K562 (cell line): Measurements from ENCODE around the gene TMEM214. TPM values are rescaled to one million over a fixed set of nuclear protein-coding genes. Genes with fewer than 3 reads are reported as not detected.

Experiments used
- BCOR ChIP-seq: fragments of 450-650 bp; IDR thresholded peaks from 2 replicates; pipeline ENCODE4 v1.6.1; 2016
- CC2D1A ChIP-seq: fragments of 450-650 bp; IDR thresholded peaks from 2 replicates; pipeline ENCODE4 v1.6.1; 2017; ENCODE audit warnings: mild to moderate bottlenecking
- ESRRB ChIP-seq: fragments of 250-450 bp; sonication (Bioruptor Pico); IDR thresholded peaks from 2 replicates; pipeline ENCODE4 v1.5.0; 2020; ENCODE audit warnings: mild to moderate bottlenecking, moderate library complexity, borderline replicate concordance
- GATAD2B ChIP-seq: fragments of 450-650 bp; IDR thresholded peaks from 2 replicates; pipeline ENCODE4 v1.6.1; 2017; ENCODE audit warnings: mild to moderate bottlenecking, borderline replicate concordance
- HDAC1 ChIP-seq, 2 experiments: fragments of 450-650 bp; IDR thresholded peaks; 2 replicates each; pipeline ENCODE4 v1.6.1; 2016 to 2017; ENCODE audit warnings: inconsistent platforms in 1 of 2, mild to moderate bottlenecking in 1 of 2, moderate library complexity in 1 of 2
- HDAC3 ChIP-seq: fragments of 450-650 bp; IDR thresholded peaks from 2 replicates; pipeline ENCODE4 v1.6.1; 2018; ENCODE audit warnings: borderline replicate concordance, mild to moderate bottlenecking, moderate library complexity; ENCODE audit not compliant: partially characterized antibody
- HMBOX1 ChIP-seq: sonication (generic); IDR thresholded peaks from 2 replicates; pipeline ENCODE4 v1.6.1; 2016
- JUN ChIP-seq, 2 experiments: sonication (generic) in 1 of 2; formaldehyde crosslinking in 1 of 2; IDR thresholded peaks; 2 replicates each; pipeline versions ENCODE4 v1.6.1 to v1.8.0; 2012 to 2022; ENCODE audit warnings: borderline replicate concordance in 2 of 2, mild to moderate bottlenecking in 2 of 2, improper control_type of control experiment in 1 of 2, low read depth in 1 of 2, low read length in 1 of 2, missing genetic modification reagents in 1 of 2
- KLF16 ChIP-seq: IDR thresholded peaks from 2 replicates; pipeline ENCODE4 v1.6.1; 2016; ENCODE audit warnings: antibody characterized with exemption
- MEF2A ChIP-seq: IDR thresholded peaks from 2 replicates; pipeline ENCODE4 v1.6.1; 2011; ENCODE audit warnings: low read depth, mild to moderate bottlenecking, low read length, moderate library complexity; ENCODE audit not compliant: control insufficient read depth
- NCOA2 ChIP-seq, 2 experiments: fragments of 450-650 bp; IDR thresholded peaks; 2 replicates each; pipeline ENCODE4 v1.6.1; 2018; ENCODE audit warnings: mild to moderate bottlenecking in 2 of 2, moderate library complexity in 1 of 2; ENCODE audit not compliant: partially characterized antibody in 2 of 2
- NCOA6 ChIP-seq: fragments of 450-650 bp; IDR thresholded peaks from 2 replicates; pipeline ENCODE4 v1.6.1; 2017; ENCODE audit warnings: mild to moderate bottlenecking
- POU5F1 ChIP-seq: fragments of 150-350 bp; IDR thresholded peaks from 2 replicates; pipeline ENCODE4 v1.6.1; 2014; ENCODE audit warnings: borderline replicate concordance, low read length, low read depth, mild to moderate bottlenecking; ENCODE audit not compliant: partially characterized antibody
- SP2 ChIP-seq: IDR thresholded peaks from 2 replicates; pipeline ENCODE4 v1.6.1; 2011; ENCODE audit warnings: mild to moderate bottlenecking, low read depth, low read length, moderate library complexity; ENCODE audit not compliant: poor library complexity, severe bottlenecking; ENCODE audit errors: extremely low read depth
- TCF7L2 ChIP-seq: fragments of 150-350 bp; IDR thresholded peaks from 2 replicates; pipeline ENCODE4 v1.6.1; 2016; ENCODE audit warnings: low read depth, mild to moderate bottlenecking, low read length, moderate library complexity
- TCFL5 ChIP-seq: fragments of 250-450 bp; sonication (Bioruptor Pico); conservative IDR thresholded peaks from 2 replicates; pipeline ENCODE4 v1.6.1; 2021; ENCODE audit warnings: mild to moderate bottlenecking, moderate library complexity, matching md5 sums
- TRIM24 ChIP-seq, 2 experiments: fragments of 450-650 bp; IDR thresholded peaks; 2 replicates each; pipeline ENCODE4 v1.6.1; 2016
- ZKSCAN3 ChIP-seq: fragments of 250-450 bp; sonication (Bioruptor Pico); IDR thresholded peaks from 2 replicates; pipeline ENCODE4 v1.4.0; 2020
- ZNF347 ChIP-seq: fragments of 450-650 bp; formaldehyde crosslinking; IDR thresholded peaks from 2 replicates; pipeline ENCODE4 v1.4.0; 2020; ENCODE audit warnings: low read depth, mild to moderate bottlenecking, moderate library complexity
- ZNF561 ChIP-seq: fragments of 450-650 bp; formaldehyde crosslinking; conservative IDR thresholded peaks from 2 replicates; pipeline ENCODE4 v1.4.0; 2020; ENCODE audit warnings: mild to moderate bottlenecking, moderate library complexity
- ZNF644 ChIP-seq: fragments of 200-800 bp; sonication (Bioruptor generic); IDR thresholded peaks from 2 replicates; pipeline ENCODE4 v1.6.1; 2016; ENCODE audit warnings: low read depth, missing genetic modification characterization, missing compliant biosample characterization
- ZNF668 ChIP-seq: fragments of 250-450 bp; sonication (Bioruptor Pico); IDR thresholded peaks from 2 replicates; pipeline ENCODE4 v1.8.0; 2022; ENCODE audit warnings: mild to moderate bottlenecking, inconsistent platforms
- polyA plus RNA-seq, 8 experiments: library from polyadenylated mRNA; depleted of rRNA in 4 of 8; stranded (reverse) in 5 of 8; unstranded in 3 of 8; fragments of >200 nt; fragmentation: Nextera tagmentation in 2 of 8; fragmentation: Illumina TruSeq in 1 of 8; extraction: Ambion mirVana in 2 of 8; extraction: Trizol in 1 of 8; gene quantifications; 2 replicates each; pipeline versions ENCODE4 v1.2.1 to v1.2.3, GENCODE V29; 2011 to 2014; ENCODE audit warnings: inconsistent platforms in 1 of 8, missing spikeins in 1 of 8
- total RNA-seq, 7 experiments: library from RNA; depleted of rRNA in 6 of 7; stranded (reverse); fragments of >200 nt in 6 of 7; fragmentation: Illumina TruSeq in 2 of 7; extraction: Trizol in 2 of 7; gene quantifications; 2 replicates each; pipeline versions ENCODE4 v1.2.1 to v1.2.3, GENCODE V29; 2011 to 2021; ENCODE audit warnings: low replicate concordance in 1 of 7
- TF ChIP-seq, protein P1 (sequence below): fragments of 450-650 bp; IDR thresholded peaks from 2 replicates; pipeline ENCODE4 v1.6.1; 2016; ENCODE audit warnings: missing biosample characterization, missing genetic modification characterization
- TF ChIP-seq, protein P2 (sequence below): fragments of 250-450 bp; sonication (Bioruptor Pico); IDR thresholded peaks from 2 replicates; pipeline ENCODE4 v1.4.0; 2020; ENCODE audit warnings: mild to moderate bottlenecking

Gene TMEM214
- total and polyA plus RNA-seq, 9 of the 15 experiments (the other 6 are each of a cell fraction or from before 2014, with no cell fraction given): 11.4 to 81.4 (median 44.1) TPM

DNA sequence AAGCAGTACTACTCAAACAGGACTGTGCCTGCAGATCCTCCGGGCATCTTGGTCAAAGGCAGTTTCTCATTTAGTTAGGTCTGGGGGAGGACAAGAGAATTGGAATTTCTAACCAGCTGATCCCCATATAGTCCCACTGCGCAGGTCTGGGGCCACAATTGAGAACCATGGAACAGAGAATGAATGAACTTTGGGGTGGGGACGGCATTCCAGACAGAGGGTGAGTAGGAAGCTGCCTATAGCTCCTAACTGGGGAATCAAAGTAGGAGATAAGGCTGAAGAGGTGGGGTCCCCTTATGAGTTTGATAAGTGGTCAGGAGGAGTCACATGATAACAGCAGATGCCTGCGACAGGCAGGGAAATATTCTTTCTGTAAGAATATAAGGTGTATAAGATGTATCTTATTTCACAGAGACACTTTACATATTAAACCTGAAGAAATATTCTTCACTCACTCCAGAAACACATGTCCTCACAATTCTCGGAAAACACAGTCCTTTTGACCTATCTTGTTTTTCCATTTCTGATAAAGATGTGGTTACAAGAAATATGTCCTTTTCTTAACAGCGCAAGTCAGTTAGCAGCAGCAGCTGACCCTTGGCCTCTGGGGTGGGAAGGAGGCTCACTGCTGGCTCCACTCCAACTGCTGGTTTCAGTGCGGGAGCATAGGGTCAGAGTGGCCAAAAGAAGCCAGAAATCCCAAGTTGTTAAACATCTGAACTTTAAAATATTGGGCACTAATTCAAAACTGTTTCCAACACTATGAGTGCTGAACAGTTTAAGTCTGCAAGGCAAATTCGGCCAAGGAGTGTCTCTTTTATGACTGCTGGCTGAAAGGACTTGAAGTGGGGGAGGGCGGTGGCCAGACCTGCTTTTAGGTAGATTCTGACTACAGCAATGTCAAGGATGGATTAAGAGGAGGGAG is 12.6 kb upstream of the TMEM214 start (continued):
- TF ChIP-seq, protein P1, sequence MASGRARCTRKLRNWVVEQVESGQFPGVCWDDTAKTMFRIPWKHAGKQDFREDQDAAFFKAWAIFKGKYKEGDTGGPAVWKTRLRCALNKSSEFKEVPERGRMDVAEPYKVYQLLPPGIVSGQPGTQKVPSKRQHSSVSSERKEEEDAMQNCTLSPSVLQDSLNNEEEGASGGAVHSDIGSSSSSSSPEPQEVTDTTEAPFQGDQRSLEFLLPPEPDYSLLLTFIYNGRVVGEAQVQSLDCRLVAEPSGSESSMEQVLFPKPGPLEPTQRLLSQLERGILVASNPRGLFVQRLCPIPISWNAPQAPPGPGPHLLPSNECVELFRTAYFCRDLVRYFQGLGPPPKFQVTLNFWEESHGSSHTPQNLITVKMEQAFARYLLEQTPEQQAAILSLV (tag): no peak
- TF ChIP-seq, protein P2, sequence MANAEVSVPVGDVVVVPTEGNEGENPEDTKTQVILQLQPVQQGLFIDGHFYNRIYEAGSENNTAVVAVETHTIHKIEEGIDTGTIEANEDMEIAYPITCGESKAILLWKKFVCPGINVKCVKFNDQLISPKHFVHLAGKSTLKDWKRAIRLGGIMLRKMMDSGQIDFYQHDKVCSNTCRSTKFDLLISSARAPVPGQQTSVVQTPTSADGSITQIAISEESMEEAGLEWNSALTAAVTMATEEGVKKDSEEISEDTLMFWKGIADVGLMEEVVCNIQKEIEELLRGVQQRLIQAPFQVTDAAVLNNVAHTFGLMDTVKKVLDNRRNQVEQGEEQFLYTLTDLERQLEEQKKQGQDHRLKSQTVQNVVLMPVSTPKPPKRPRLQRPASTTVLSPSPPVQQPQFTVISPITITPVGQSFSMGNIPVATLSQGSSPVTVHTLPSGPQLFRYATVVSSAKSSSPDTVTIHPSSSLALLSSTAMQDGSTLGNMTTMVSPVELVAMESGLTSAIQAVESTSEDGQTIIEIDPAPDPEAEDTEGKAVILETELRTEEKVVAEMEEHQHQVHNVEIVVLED (CRISPR knock-in tag): 0 out of 2 replicates have a peak, but pooled peaks have one; percentile 22
- TF ChIP-seq NCOA2 (IDR thresholded peaks at IDR 0.05; ENCODE audit: partially characterized antibody in 2 of 2): peak in 1 of 2 experiments; percentile 46
- TF ChIP-seq TCF7L2: no peak
- TF ChIP-seq NCOA6: 0 out of 2 replicates have a peak, but pooled peaks have one; percentile 2
- peak; percentile 33 to 67; a peak in 3 of 4 replicates for TF ChIP-seq TRIM24 (IDR thresholded peaks at IDR 0.05)
- TF ChIP-seq BCOR: peak; percentile 64; the same call in 1 of the 2 replicates
- no peak for TF ChIP-seq ESRRB
- no peak for TF ChIP-seq ZNF668 (CRISPR knock-in tag)
- 0 out of 2 replicates have a peak, but pooled peaks have one; percentile 28 for TF ChIP-seq JUN (IDR thresholded peaks at IDR 0.05; ENCODE audit: borderline replicate concordance, low read depth, low read length)
- TF ChIP-seq JUN (CRISPR knock-in tag; IDR thresholded peaks at IDR 0.05; ENCODE audit: borderline replicate concordance): no peak
- TF ChIP-seq TCFL5: no peak; the same call in 1 of the 2 replicates
- TF ChIP-seq MEF2A: no peak
- TF ChIP-seq KLF16: peak; percentile 81
- no peak for TF ChIP-seq POU5F1
- TF ChIP-seq ZNF561 (CRISPR knock-in tag): no peak
- 0 out of 2 replicates have a peak, but pooled peaks have one; percentile 38 for TF ChIP-seq ZNF644 (tag)
- TF ChIP-seq SP2: no peak
- TF ChIP-seq GATAD2B: peak; percentile 70; the same call in 1 of the 2 replicates
- TF ChIP-seq ZNF347: no peak
- TF ChIP-seq HMBOX1: peak; percentile 68
- TF ChIP-seq ZKSCAN3 (CRISPR knock-in tag): no peak
- 0 out of 2 replicates have a peak, but pooled peaks have one; percentile 26 for TF ChIP-seq CC2D1A
- TF ChIP-seq HDAC3: peak; percentile 78
- TF ChIP-seq HDAC1 (IDR thresholded peaks at IDR 0.05): peak; percentile 33 to 81; a peak in 3 of 4 replicates
